Measurements from ENCODE around the gene RBFOX2. TPM values are rescaled to one million over a fixed set of nuclear protein-coding genes. Genes with fewer than 3 reads are reported as not detected.
A peak's percentile ranks its signal among the peaks of the same experiment; 100 is the strongest.

RBFOX2 gene
- total RNA-seq, 4 donors from 2014 or later: 46.6 to 82.7 (median 62.1) TPM

- Histone ChIP-seq H3K4me1 (peaks cover 63% of the 10 kb centered on the region), H3K27ac (no peak overlapping the region), H3K4me3 (no peak overlapping the region), H3K9me3 (no peaks in the 10 kb centered on the region), H3K27me3 (no peaks in the 10 kb centered on the region), H3K36me3 (no peaks in the 10 kb centered on the region)
- TF ChIP-seq POLR2A (IDR thresholded peaks at IDR 0.05) (no peak), POLR2AphosphoS5 (IDR thresholded peaks at IDR 0.05) (no peak), EP300 (IDR thresholded peaks at IDR 0.05) (no peak), CTCF (IDR thresholded peaks at IDR 0.05) (no peak)
- no peak for DNase-seq (ENCODE audit: low spot score in 2 of 2)
These were observed 128.9 kb downstream of the RBFOX2 start for GRCh38 chr22:35899736-35900135.

DNA sequence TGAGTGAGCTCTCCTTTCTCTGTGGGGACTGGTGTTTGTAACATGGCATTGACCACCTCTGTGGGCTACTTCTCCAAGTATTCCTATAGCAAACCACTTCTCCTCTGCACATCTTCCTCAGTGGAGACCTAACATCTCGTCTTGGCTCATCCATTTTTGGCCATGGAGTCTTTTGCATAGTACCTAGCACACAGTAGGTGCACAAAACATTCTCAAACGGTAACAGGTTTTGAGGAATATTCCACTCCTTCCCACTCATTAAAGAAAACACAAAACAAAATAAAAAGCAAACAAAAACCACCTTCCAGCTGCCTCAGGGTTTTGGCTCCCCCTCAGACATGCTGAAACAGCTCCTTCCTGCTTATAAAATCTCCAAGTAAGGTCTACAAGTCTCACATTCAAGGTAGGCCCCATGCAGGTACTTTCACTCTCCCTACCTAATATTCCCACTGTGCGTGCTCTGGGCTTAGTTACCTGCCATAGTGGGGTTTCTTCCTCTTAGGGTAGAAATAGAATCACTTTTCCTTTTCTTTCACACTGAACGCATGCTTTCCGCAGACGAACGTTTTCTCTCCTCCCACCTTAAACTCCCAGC lies 132.4 kb downstream of the RBFOX2 start:
- DNase-seq (ENCODE audit: low spot score in 2 of 2): no peak
- 42% methylated on average over 7 of the region's 7 CpGs for WGBS
- peaks cover 76% of the 10 kb centered on the region for H3K4me1 ChIP-seq
- peak overlapping the region; percentile 70 for H3K27ac ChIP-seq
- TF ChIP-seq EP300 (IDR thresholded peaks at IDR 0.05) (no peak), POLR2AphosphoS5 (IDR thresholded peaks at IDR 0.05) (no peak), CTCF (IDR thresholded peaks at IDR 0.05) (no peak), POLR2A (IDR thresholded peaks at IDR 0.05) (no peak)
- no peaks in the 10 kb centered on the region for H3K27me3 ChIP-seq
- H3K4me3 ChIP-seq: no peak overlapping the region
- H3K9me3 ChIP-seq: no peaks in the 10 kb centered on the region
- no peaks in the 10 kb centered on the region for H3K36me3 ChIP-seq

GRCh38 chr22:35894937-35895708 lies 133.5 kb downstream of the RBFOX2 start:
- DNase-seq (ENCODE audit: low spot score in 2 of 2): no peak
- Histone ChIP-seq H3K4me1 (peaks cover 68% of the 10 kb centered on the region), H3K4me3 (peak overlapping the region; percentile 34), H3K36me3 (no peaks in the 10 kb centered on the region), H3K27me3 (no peaks in the 10 kb centered on the region), H3K27ac (peak overlapping the region; percentile 70), H3K9me3 (no peaks in the 10 kb centered on the region)
- 43% methylated on average over 7 of the region's 7 CpGs for WGBS
- TF ChIP-seq POLR2AphosphoS5 (IDR thresholded peaks at IDR 0.05) (peak in 1 of 3 donors; percentile 19), EP300 (IDR thresholded peaks at IDR 0.05) (no peak)

- 44% methylated on average over 7 of the region's 7 CpGs for WGBS
- H3K4me1 ChIP-seq: peaks cover 62% of the 10 kb centered on the region
- no peak for TF ChIP-seq POLR2AphosphoS5 (IDR thresholded peaks at IDR 0.05)
- no peak for TF ChIP-seq CTCF (IDR thresholded peaks at IDR 0.05)
- TF ChIP-seq POLR2A (IDR thresholded peaks at IDR 0.05): no peak
- TF ChIP-seq EP300 (IDR thresholded peaks at IDR 0.05): no peak
- peak overlapping the region; percentile 70 for H3K27ac ChIP-seq
- H3K36me3 ChIP-seq: no peaks in the 10 kb centered on the region
- H3K4me3 ChIP-seq: peak overlapping the region; percentile 34
- H3K27me3 ChIP-seq: no peaks in the 10 kb centered on the region
- no peak for DNase-seq (ENCODE audit: low spot score in 2 of 2)
- no peaks in the 10 kb centered on the region for H3K9me3 ChIP-seq
These were observed 134.2 kb downstream of the RBFOX2 start for GRCh38 chr22:35894464-35894878.

- 63% methylated on average over 4 of the region's 4 CpGs for WGBS
- no peak for DNase-seq (ENCODE audit: low spot score in 2 of 2)
- no peak overlapping the region for H3K4me3 ChIP-seq
- no peaks in the 10 kb centered on the region for H3K36me3 ChIP-seq
- peaks cover 59% of the 10 kb centered on the region for H3K4me1 ChIP-seq
- TF ChIP-seq POLR2A (IDR thresholded peaks at IDR 0.05) (no peak), CTCF (IDR thresholded peaks at IDR 0.05) (no peak), EP300 (IDR thresholded peaks at IDR 0.05) (no peak), POLR2AphosphoS5 (IDR thresholded peaks at IDR 0.05) (no peak)
- no peaks in the 10 kb centered on the region for H3K9me3 ChIP-seq
- no peak overlapping the region for H3K27ac ChIP-seq
- H3K27me3 ChIP-seq: no peaks in the 10 kb centered on the region
These were observed 134.9 kb downstream of the RBFOX2 start for GRCh38 chr22:35893698-35894097.
